ENCODE results near the gene ASB2. TPM values are rescaled to one million over a fixed set of nuclear protein-coding genes. Genes with fewer than 3 reads are reported as not detected.
A peak's percentile ranks its signal among the peaks of the same experiment; 100 is the strongest.

ASB2 gene
- total and polyA plus RNA-seq, 7 experiments from 2014 or later: 0.32 to 63.1 (median 1.4) TPM; not detected in 2

GRCh38 chr14:93944348-93945069 lies 31.9 kb downstream of the ASB2 start:
- ATAC-seq: no peak
- Histone ChIP-seq H3K27me3 (ENCODE audit: control insufficient read depth in 2 of 2, insufficient read depth in 2 of 2, low read length in 2 of 2) (no peaks in the 10 kb centered on the region), H3K27ac (ENCODE audit: low read depth, low read length) (no peak overlapping the region), H3K4me1 (ENCODE audit: control insufficient read depth in 2 of 2, insufficient read depth in 2 of 2, low read length in 2 of 2) (peaks cover 4% of the 10 kb centered on the region in 2 donors), H3K9me3 (ENCODE audit: control insufficient read depth in 2 of 3, low read length in 3 of 3) (no peaks in the 10 kb centered on the region), H3K36me3 (ENCODE audit: control insufficient read depth in 2 of 3, insufficient read depth in 3 of 3, low read length in 3 of 3) (no peaks in the 10 kb centered on the region), H3K4me3 (ENCODE audit: low read length) (no peak overlapping the region)
- Mint-ChIP-seq H3K4me1 (peaks cover 0 to 22% (median 0%) of the 10 kb centered on the region in 7 donors), H3K27ac (no peak overlapping the region), H3K9me3 (no peaks in the 10 kb centered on the region), H3K27me3 (peaks cover 0 to 5% (median 0%) of the 10 kb centered on the region in 5 donors), H3K36me3 (peaks cover 0 to 27% (median 0%) of the 10 kb centered on the region in 5 donors), H3K4me3 (no peak overlapping the region)
- intact Hi-C loops (cut with micrococcal nuclease): no loop called here
- ChIA-PET CTCF (interaction anchor here (1.2 to 11.3 kb wide), 3 partner anchors 23 to 81 kb away, joined by 3 to 388 read pairs (median 139); partner anchors contain the start of genes CCDC197 and OTUB2), POLR2A (interaction anchor here (2.1 kb wide), 1 partner anchor 16 kb away, joined by 10 read pairs; no protein-coding TSS in a partner anchor)
- no peak for DNase-seq

- DNase-seq: no peak
- POLR2A ChIA-PET: interaction anchor here (2.1 kb wide), 1 partner anchor 16 kb away, joined by 10 read pairs; no protein-coding TSS in a partner anchor
Measured at GRCh38 chr14:93943930-93944329, 32.4 kb downstream of the ASB2 start.

GRCh38 chr14:93943052-93943451 lies 33.3 kb downstream of the ASB2 start:
- POLR2A ChIA-PET: interaction anchor here (1.4 to 2.1 kb wide), 2 partner anchors 17 to 24 kb away, joined by 4 to 10 read pairs; no protein-coding TSS in a partner anchor
- peaks cover 0 to 10% (median 0%) of the 10 kb centered on the region in 5 donors for H3K27me3 Mint-ChIP-seq
- Histone ChIP-seq H3K27ac (ENCODE audit: low read depth, low read length) (no peak overlapping the region), H3K4me1 (ENCODE audit: control insufficient read depth in 2 of 2, insufficient read depth in 2 of 2, low read length in 2 of 2) (peaks cover 4 to 8% of the 10 kb centered on the region in 2 donors), H3K36me3 (ENCODE audit: control insufficient read depth in 2 of 3, insufficient read depth in 3 of 3, low read length in 3 of 3) (no peaks in the 10 kb centered on the region), H3K4me3 (ENCODE audit: low read length) (no peak overlapping the region), H3K27me3 (ENCODE audit: control insufficient read depth in 2 of 2, insufficient read depth in 2 of 2, low read length in 2 of 2) (no peaks in the 10 kb centered on the region), H3K9me3 (ENCODE audit: control insufficient read depth in 2 of 3, low read length in 3 of 3) (no peaks in the 10 kb centered on the region)
- no peak overlapping the region for H3K27ac Mint-ChIP-seq
- no peak for ATAC-seq
- peaks cover 0 to 26% (median 3%) of the 10 kb centered on the region in 7 donors for H3K4me1 Mint-ChIP-seq
- intact Hi-C loops (cut with micrococcal nuclease): no loop called here
- DNase-seq: no peak
- peaks cover 0 to 22% (median 0%) of the 10 kb centered on the region in 5 donors for H3K36me3 Mint-ChIP-seq
- H3K4me3 Mint-ChIP-seq: no peak overlapping the region
- CTCF ChIA-PET: interaction anchor here (0.8 to 11.3 kb wide), 5 partner anchors 10 to 83 kb away, joined by 3 to 388 read pairs (median 4); partner anchors contain the start of genes CCDC197 and OTUB2
- no peaks in the 10 kb centered on the region for H3K9me3 Mint-ChIP-seq

More at GRCh38 chr14:93943930-93944329, 32.4 kb downstream of the ASB2 start:
- Histone ChIP-seq H3K27ac (ENCODE audit: low read depth, low read length) (no peak overlapping the region), H3K4me1 (ENCODE audit: control insufficient read depth in 2 of 2, insufficient read depth in 2 of 2, low read length in 2 of 2) (peaks cover 4 to 8% of the 10 kb centered on the region in 2 donors), H3K36me3 (ENCODE audit: control insufficient read depth in 2 of 3, insufficient read depth in 3 of 3, low read length in 3 of 3) (no peaks in the 10 kb centered on the region), H3K4me3 (ENCODE audit: low read length) (no peak overlapping the region), H3K9me3 (ENCODE audit: control insufficient read depth in 2 of 3, low read length in 3 of 3) (no peaks in the 10 kb centered on the region), H3K27me3 (ENCODE audit: control insufficient read depth in 2 of 2, insufficient read depth in 2 of 2, low read length in 2 of 2) (no peaks in the 10 kb centered on the region)
- ATAC-seq: no peak
- peak overlapping the region in 1 of 9 donors; percentile 13 for H3K27ac Mint-ChIP-seq
- intact Hi-C loops (cut with micrococcal nuclease): no loop called here
- no peak overlapping the region for H3K4me3 Mint-ChIP-seq
- H3K9me3 Mint-ChIP-seq: no peaks in the 10 kb centered on the region
- H3K27me3 Mint-ChIP-seq: peaks cover 0 to 5% (median 0%) of the 10 kb centered on the region in 5 donors
- H3K4me1 Mint-ChIP-seq: peaks cover 0 to 24% (median 3%) of the 10 kb centered on the region in 7 donors
- CTCF ChIA-PET: interaction anchor here (0.7 to 11.3 kb wide), 5 partner anchors 8 to 82 kb away, joined by 3 to 388 read pairs (median 3); partner anchors contain the start of genes CCDC197 and OTUB2
- peaks cover 0 to 25% (median 0%) of the 10 kb centered on the region in 5 donors for H3K36me3 Mint-ChIP-seq

GRCh38 chr14:93941293-93941910 lies 35.0 kb downstream of the ASB2 start:
- H3K27me3 Mint-ChIP-seq: peaks cover 0 to 16% (median 0%) of the 10 kb centered on the region in 5 donors
- H3K4me1 Mint-ChIP-seq: peaks cover 0 to 31% (median 3%) of the 10 kb centered on the region in 7 donors
- H3K9me3 Mint-ChIP-seq: no peaks in the 10 kb centered on the region
- intact Hi-C loops (cut with micrococcal nuclease): no loop called here
- ChIA-PET CTCF (interaction anchor here (0.6 to 11.3 kb wide), 6 partner anchors 10 to 828 kb away, joined by 3 to 388 read pairs (median 10); partner anchors contain the start of gene CCDC197), POLR2A (interaction anchor here (1.1 to 3.1 kb wide), 5 partner anchors 11 to 29 kb away, joined by 3 to 27 read pairs (median 5); no protein-coding TSS in a partner anchor)
- no peak overlapping the region for H3K4me3 Mint-ChIP-seq
- no peak for DNase-seq
- peaks cover 4 to 8% of the 10 kb centered on the region in 2 donors for H3K4me1 ChIP-seq (ENCODE audit: control insufficient read depth in 2 of 2, insufficient read depth in 2 of 2, low read length in 2 of 2)
- no peak overlapping the region for H3K4me3 ChIP-seq (ENCODE audit: low read length)
- no peak overlapping the region for H3K27ac ChIP-seq (ENCODE audit: low read depth, low read length)
- ATAC-seq: no peak
- H3K27ac Mint-ChIP-seq: peak overlapping the region in 1 of 9 donors; percentile 58
- no peaks in the 10 kb centered on the region for H3K36me3 ChIP-seq (ENCODE audit: control insufficient read depth in 2 of 3, insufficient read depth in 3 of 3, low read length in 3 of 3)
- H3K9me3 ChIP-seq (ENCODE audit: control insufficient read depth in 2 of 3, low read length in 3 of 3): no peaks in the 10 kb centered on the region
- peaks cover 0 to 21% (median 0%) of the 10 kb centered on the region in 5 donors for H3K36me3 Mint-ChIP-seq
- H3K27me3 ChIP-seq (ENCODE audit: control insufficient read depth in 2 of 2, insufficient read depth in 2 of 2, low read length in 2 of 2): no peaks in the 10 kb centered on the region

- CTCF ChIA-PET: interaction anchor here (0.7 to 11.3 kb wide), 16 partner anchors 8 to 827 kb away, joined by 3 to 388 read pairs (median 6); partner anchors contain the start of gene CCDC197
- intact Hi-C loops (cut with micrococcal nuclease): no loop called here
- H3K27me3 Mint-ChIP-seq: peaks cover 0 to 16% (median 0%) of the 10 kb centered on the region in 5 donors
- peaks cover 4 to 8% of the 10 kb centered on the region in 2 donors for H3K4me1 ChIP-seq (ENCODE audit: control insufficient read depth in 2 of 2, insufficient read depth in 2 of 2, low read length in 2 of 2)
- H3K4me3 Mint-ChIP-seq: peak overlapping the region in 5 of 10 donors; percentile 3 to 75 (median 35)
- POLR2A ChIA-PET: interaction anchor here (1.1 to 3.1 kb wide), 8 partner anchors 9 to 60 kb away, joined by 4 to 27 read pairs (median 6); no protein-coding TSS in a partner anchor
- peaks cover 0 to 34% (median 3%) of the 10 kb centered on the region in 7 donors for H3K4me1 Mint-ChIP-seq
- H3K36me3 ChIP-seq (ENCODE audit: control insufficient read depth in 2 of 3, insufficient read depth in 3 of 3, low read length in 3 of 3): no peaks in the 10 kb centered on the region
- no peak for DNase-seq
- no peaks in the 10 kb centered on the region for H3K27me3 ChIP-seq (ENCODE audit: control insufficient read depth in 2 of 2, insufficient read depth in 2 of 2, low read length in 2 of 2)
- no peak for ATAC-seq
- no peaks in the 10 kb centered on the region for H3K9me3 ChIP-seq (ENCODE audit: control insufficient read depth in 2 of 3, low read length in 3 of 3)
- H3K9me3 Mint-ChIP-seq: no peaks in the 10 kb centered on the region
- no peak overlapping the region for H3K27ac ChIP-seq (ENCODE audit: low read depth, low read length)
- H3K27ac Mint-ChIP-seq: peak overlapping the region in 2 of 9 donors; percentile 60 to 74
- H3K36me3 Mint-ChIP-seq: peaks cover 0 to 24% (median 0%) of the 10 kb centered on the region in 5 donors
- no peak overlapping the region for H3K4me3 ChIP-seq (ENCODE audit: low read length)
Measured at GRCh38 chr14:93940437-93940836, 35.9 kb downstream of the ASB2 start.
